ENCODE data around the gene NCAM1. TPM values are rescaled to one million over a fixed set of nuclear protein-coding genes. Genes with fewer than 3 reads are reported as not detected.
A peak's percentile ranks its signal among the peaks of the same experiment; 100 is the strongest.

NCAM1 gene
- total RNA-seq, 1 donor from 2014 or later, result 3.9 TPM

DNA sequence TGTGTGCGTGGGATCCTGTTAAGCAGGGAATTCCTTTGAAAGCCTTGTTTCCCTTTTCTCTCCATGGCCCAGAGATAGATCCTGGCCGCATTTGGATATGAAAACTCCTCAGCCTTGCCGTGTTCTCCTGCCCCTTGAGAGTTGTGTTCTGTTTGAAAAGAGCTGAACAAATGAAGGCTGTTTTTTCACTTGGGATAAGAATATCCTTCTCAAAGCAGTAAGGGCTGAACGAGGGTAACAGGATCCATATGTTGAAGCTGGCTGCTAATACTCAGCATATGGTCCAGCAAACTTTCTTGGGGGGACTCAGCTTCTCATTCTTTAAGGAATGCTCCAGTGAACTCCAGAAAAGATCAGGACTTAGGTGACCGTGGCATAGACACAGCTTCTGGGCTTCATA lies 238.6 kb downstream of the NCAM1 start:
- no peak for DNase-seq (ENCODE audit: low read depth)

GRCh38 chr11:113201054-113201818 lies 240.0 kb downstream of the NCAM1 start:
- DNase-seq (ENCODE audit: low read depth), result no peak

GRCh38 chr11:113202431-113202830 lies 241.2 kb downstream of the NCAM1 start:
- peak; percentile 41 for DNase-seq (ENCODE audit: low read depth)

DNA sequence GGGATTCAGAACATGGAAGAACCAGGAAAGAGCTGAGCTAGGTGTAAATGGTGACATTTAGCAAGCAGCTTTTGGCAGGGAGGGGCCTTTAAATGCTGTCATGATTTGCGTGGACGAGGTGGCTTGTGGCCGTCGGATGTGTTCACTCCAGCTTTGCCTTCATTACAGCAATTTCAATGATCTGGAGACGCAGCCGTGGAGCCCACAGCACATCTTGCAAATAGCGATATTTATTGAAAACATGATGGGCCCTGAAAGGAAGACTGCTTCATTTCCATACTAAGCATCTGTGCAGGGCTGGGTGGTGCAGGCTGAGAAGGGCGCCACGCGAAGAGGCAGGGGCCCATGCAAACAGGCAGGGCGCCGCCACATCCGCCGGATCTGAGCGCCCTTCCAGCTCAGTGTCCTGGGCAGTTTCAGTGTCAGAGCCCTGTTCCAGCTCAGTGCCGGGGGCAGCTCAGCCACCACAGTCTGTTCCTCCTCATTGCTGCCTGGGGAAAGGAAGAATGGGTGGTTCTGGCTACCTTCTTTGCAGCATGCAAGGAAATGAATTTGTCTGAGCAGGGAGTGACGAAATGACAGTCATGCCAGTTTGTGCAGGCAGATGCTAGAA lies 242.0 kb downstream of the NCAM1 start:
- no peak for DNase-seq (ENCODE audit: low read depth)

GRCh38 chr11:113204280-113204679 lies 243.1 kb downstream of the NCAM1 start:
- DNase-seq (ENCODE audit: low read depth), result no peak

GRCh38 chr11:113213549-113213948 lies 252.3 kb downstream of the NCAM1 start:
- no peak for DNase-seq (ENCODE audit: low read depth)

DNA sequence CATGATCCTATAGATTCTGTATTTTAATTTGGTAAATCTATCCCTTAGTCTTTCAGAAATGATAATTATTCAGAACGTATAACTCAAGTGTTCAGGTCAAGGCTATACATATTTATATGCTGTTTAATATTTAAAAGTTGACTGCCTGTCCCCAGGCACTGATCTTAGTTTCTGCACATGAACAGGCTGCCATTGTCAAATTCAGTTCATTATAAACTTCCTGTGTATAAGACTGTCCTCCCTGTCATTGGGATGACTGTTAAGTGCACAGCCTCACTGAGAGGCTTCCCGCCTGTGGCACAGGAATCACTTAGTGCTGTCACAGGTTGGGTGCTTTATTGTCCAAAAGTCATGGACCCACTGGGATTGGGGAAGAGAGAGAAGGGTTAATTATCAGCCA lies 261.0 kb downstream of the NCAM1 start:
- DNase-seq (ENCODE audit: low read depth), result no peak

DNA sequence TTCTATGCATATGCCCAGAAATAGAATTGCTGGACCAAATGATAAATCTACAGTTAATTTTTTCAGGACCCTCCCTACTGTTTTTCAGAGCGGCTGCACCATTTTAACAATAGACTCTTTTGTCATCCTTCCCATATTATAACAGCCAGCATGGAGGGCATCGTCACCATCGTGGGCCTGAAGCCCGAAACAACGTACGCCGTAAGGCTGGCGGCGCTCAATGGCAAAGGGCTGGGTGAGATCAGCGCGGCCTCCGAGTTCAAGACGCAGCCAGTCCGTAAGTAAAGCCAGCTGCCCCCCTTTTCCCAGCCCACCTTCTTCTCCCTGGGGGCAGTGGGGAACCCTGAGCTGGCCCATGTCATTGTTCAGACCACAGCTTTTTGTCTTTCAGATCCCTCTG lies 273.7 kb downstream of the NCAM1 start:
- DNase-seq (ENCODE audit: low read depth), result no peak

- no peak for DNase-seq (ENCODE audit: low read depth)
Observed at GRCh38 chr11:113237261-113237660, 276.0 kb downstream of the NCAM1 start.

DNA sequence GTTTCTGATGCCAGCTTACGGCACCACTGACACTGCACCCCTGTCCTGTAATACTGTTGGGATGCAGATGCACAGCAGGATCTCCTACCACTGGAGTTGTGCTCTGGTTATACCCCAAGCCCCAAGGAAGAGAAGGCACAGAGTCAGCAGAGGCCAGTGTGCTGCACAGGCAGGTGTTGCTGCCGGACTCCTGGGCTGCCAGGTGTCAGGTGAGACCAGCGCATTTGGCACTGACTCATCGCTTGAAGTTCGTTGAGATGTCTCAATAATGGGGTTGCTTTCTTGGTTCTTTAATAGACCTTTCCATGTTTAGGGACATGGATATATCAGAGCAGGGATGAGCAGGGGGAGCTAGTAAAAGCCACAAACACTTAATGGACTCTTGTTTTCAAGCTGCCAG lies 277.5 kb downstream of the NCAM1 start:
- DNase-seq (ENCODE audit: low read depth), result no peak

GRCh38 chr11:113240389-113240788 lies 279.2 kb downstream of the NCAM1 start:
- DNase-seq (ENCODE audit: low read depth), result no peak

- no peak for DNase-seq (ENCODE audit: low read depth)
Observed at GRCh38 chr11:113240790-113241635, 279.8 kb downstream of the NCAM1 start.

- no peak for DNase-seq (ENCODE audit: low read depth)
Observed at GRCh38 chr11:113241636-113242054, 280.4 kb downstream of the NCAM1 start.

GRCh38 chr11:113242060-113242459 lies 280.8 kb downstream of the NCAM1 start:
- no peak for DNase-seq (ENCODE audit: low read depth)

- DNase-seq (ENCODE audit: low read depth), result no peak
Observed at GRCh38 chr11:113242767-113243397, 281.7 kb downstream of the NCAM1 start.

GRCh38 chr11:113243696-113244095 lies 282.5 kb downstream of the NCAM1 start:
- DNase-seq (ENCODE audit: low read depth), result no peak

GRCh38 chr11:113245216-113245615 lies 284.0 kb downstream of the NCAM1 start:
- no peak for DNase-seq (ENCODE audit: low read depth)

DNA sequence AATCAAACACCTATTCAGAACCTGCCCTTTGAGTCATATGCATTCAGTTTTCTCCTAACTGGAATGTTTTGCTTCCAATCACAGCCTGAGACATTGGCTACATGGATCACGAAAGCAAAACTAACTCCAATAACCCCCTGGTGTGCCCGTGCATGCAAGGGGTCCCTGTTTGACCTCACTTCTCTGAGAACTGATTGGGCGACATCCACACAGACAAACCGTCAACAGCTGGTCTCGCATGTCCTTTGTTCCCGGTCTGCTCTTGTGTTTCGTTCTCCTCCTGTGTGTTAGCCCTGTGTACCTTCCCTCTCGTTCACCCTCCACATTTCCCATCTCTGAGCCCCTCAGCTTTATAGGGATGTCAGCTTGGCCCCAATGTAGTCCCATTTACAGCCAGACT lies 286.0 kb downstream of the NCAM1 start:
- DNase-seq (ENCODE audit: low read depth), result no peak

GRCh38 chr11:113247966-113248365 lies 286.7 kb downstream of the NCAM1 start:
- DNase-seq (ENCODE audit: low read depth), result no peak

- no peak for DNase-seq (ENCODE audit: low read depth)
Observed at GRCh38 chr11:113248702-113249490, 287.7 kb downstream of the NCAM1 start.

DNA sequence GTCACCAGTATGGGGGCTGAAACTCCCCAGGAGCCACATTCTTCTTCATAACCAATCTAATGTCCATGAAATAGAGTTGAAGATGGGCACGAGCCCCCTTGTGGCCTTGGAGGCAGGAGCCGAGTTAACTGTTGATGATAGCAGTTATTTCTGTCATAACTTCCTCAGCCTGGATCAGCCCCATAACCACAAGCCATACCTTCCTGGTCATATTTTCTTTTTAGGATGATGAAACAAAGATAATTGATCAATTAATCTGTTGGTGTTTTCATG lies 288.2 kb downstream of the NCAM1 start:
- no peak for DNase-seq (ENCODE audit: low read depth)

- DNase-seq (ENCODE audit: low read depth), result no peak
Observed at GRCh38 chr11:113249786-113250185, 288.6 kb downstream of the NCAM1 start.

All from renal cortical epithelial cell (primary cell).